ENCODE data around the gene FMR1.

DNA sequence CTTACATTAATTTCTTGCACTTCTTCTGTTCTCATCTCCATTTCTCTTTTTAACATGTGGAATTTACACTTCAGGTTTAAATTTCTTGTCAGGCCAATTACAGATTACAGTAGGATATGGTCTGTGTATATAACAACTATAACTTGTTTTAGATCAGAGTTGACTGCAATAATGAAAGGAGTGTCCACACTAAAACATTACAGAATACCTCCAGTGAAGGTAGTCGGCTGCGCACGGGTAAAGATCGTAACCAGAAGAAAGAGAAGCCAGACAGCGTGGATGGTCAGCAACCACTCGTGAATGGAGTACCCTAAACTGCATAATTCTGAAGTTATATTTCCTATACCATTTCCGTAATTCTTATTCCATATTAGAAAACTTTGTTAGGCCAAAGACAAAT lies 36.8 kb downstream of the FMR1 start:
- TF ChIP-seq POLR2A (IDR thresholded peaks at IDR 0.05), result no peak
- TF ChIP-seq, protein P1, sequence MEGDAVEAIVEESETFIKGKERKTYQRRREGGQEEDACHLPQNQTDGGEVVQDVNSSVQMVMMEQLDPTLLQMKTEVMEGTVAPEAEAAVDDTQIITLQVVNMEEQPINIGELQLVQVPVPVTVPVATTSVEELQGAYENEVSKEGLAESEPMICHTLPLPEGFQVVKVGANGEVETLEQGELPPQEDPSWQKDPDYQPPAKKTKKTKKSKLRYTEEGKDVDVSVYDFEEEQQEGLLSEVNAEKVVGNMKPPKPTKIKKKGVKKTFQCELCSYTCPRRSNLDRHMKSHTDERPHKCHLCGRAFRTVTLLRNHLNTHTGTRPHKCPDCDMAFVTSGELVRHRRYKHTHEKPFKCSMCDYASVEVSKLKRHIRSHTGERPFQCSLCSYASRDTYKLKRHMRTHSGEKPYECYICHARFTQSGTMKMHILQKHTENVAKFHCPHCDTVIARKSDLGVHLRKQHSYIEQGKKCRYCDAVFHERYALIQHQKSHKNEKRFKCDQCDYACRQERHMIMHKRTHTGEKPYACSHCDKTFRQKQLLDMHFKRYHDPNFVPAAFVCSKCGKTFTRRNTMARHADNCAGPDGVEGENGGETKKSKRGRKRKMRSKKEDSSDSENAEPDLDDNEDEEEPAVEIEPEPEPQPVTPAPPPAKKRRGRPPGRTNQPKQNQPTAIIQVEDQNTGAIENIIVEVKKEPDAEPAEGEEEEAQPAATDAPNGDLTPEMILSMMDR (IDR thresholded peaks at IDR 0.05), result no peak

Measured in testis (tissue), 2 donors.